GM18867 (cell line): ENCODE data around the gene ARSK.

Experiments
- ATAC-seq: cut with Tn5 transposase; IDR thresholded peaks from one replicate; pipeline ENCODE4 v1.9.1; 2021; ENCODE audit warnings: mild to moderate bottlenecking, moderate library complexity; ENCODE audit not compliant: unreplicated experiment

The ARSK gene

DNA sequence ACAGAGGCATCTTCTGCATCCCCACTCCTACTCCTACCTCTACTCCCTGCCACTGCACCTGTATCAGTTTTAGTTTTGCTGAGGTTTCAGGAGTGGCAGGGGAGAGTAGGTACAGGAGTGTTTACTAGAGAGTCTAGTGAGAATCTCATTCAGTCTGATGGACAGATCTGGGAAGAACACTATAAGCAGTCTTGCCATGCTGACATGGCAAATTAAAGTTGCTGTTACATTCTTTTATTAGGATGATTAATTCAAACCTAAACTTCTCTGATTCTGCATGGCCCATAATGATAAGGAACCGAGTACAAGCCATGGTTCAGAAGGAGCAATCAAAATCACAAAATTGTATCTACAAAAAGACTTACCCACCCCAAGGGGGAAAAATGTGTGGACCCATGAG is 7.4 kb downstream of the ARSK start:
- ATAC-seq, result no peak

GRCh38 chr5:95563367-95563766 is 8.5 kb downstream of the ARSK start:
- no peak for ATAC-seq

DNA sequence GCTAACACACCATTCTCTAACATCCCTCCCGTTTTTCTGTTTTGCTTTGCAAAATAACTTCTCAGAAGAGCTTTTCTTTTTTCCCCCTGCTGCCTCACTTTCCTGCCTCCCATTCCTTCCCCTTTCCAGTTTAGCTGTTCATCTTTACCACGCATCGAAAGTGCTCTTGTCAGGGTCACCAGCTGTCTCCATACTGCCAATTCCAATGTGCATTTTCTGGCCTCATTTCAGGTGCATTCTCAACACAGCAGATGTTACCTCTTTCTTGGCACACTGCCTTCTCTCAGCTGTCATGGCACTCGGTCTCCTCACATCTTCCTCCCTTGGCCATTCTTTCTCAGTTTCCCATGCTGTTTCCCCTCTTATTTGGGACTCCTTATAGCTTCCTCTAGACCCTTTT is 9.5 kb downstream of the ARSK start:
- no peak for ATAC-seq

DNA sequence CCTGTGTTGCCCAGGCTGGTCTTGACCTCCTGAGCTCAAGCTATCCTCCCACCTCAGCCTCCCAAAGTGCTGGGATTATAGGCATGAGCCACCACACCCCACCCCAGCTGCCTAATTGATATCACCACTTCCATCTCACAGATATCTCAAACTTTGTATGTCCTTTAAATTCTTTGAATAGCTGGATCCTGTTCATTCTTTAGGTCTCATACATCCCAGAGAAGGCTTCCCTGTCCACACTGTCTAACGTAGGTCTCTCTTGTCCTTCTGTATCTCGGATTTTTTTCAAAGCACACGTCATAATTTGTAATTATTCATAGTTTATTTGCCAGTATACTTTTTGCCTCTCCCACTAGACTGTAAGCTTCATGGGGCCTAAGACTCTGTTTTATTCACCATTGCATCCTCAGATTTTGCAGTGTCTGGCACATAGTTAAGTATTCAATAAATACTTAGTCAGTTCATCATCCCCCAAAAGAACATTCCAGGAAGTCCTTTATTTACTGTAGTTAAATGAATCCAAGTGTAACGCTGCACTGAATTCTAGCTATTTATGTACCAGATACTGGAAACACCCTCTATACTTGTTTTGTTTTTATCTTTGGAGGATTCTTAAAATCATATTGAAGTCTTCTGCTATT is 10.5 kb downstream of the ARSK start:
- ATAC-seq, result no peak

DNA sequence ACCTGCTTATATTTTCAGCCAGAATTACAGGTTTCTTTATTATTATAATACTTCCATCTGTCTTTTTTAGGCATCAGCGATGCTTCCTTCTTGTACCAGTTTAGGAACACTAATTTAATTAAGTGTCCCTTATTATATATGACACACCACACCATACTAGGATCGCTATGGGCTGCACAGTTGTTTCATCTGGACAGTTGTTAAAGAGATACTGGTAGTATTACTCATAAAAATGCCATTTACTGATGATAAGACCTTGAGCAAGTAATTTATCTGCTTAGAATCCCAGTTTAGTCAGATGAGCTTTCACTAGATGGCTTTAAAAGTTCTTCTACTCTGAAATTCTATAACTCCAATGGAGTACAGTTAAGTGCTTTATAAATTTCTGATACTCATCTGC is 17.1 kb downstream of the ARSK start:
- ATAC-seq, result no peak

- ATAC-seq, result no peak
Observed at GRCh38 chr5:95581576-95581975, 26.7 kb downstream of the ARSK start.

GRCh38 chr5:95583992-95584391 is 29.1 kb downstream of the ARSK start:
- no peak for ATAC-seq

DNA sequence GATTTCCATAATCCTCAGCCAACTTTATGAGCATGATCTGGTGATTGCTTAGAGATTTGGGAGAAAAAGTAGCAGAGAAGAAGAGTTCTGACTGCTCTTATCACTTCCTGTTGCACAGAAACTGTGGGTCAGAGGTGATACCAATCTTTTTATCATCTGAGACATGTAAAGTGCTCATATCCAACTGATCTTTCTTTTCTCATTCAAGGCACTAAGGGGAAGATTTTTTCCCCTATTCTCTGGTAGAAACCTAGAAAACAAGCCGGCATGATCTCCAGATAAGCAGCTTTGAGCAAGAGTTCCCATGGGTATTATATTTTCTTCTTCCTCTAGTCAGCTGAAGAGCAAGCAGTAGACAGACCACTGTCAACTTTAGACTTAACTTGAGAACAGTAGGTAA is 36.0 kb downstream of the ARSK start:
- ATAC-seq, result peak; percentile 59

DNA sequence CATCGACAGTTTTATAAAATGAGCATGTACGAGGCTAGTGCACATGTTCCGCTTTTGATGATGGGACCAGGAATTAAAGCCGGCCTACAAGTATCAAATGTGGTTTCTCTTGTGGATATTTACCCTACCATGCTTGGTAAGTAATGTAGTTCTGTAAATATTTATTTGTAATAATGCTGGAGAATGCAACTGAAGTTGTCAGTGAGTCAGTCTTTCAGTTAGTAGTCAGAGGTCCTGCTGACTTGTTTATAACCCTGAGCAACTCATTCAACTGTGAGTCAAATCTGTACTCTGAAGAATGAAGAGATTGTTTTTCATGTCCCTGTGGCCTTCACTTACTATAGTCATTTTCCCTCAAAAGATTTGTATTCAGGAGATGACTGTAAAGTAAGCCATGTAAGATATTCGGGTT is 36.6 kb downstream of the ARSK start:
- ATAC-seq, result peak; percentile 80

GRCh38 chr5:95595289-95595931 is 40.5 kb downstream of the ARSK start:
- ATAC-seq, result no peak

DNA sequence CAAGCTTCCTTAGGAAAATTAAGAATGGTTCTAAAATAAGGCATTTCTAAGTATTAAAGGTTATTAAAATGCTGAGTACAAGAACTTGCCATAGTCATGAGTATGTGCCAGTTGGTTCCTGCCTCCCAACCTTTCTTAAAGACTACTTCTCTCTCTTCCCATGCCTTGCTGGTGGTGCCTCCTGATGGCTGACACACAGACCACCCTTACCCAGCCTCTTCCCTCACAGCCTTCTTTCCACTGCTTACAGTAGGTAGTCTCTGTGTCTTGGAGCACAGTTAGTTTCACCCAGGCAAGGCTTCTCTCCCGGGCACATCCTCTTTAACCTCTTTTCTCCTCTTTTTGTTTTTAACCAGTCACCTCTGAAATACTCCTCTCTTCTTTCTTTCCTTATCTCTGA is 44.4 kb downstream of the ARSK start:
- no peak for ATAC-seq

DNA sequence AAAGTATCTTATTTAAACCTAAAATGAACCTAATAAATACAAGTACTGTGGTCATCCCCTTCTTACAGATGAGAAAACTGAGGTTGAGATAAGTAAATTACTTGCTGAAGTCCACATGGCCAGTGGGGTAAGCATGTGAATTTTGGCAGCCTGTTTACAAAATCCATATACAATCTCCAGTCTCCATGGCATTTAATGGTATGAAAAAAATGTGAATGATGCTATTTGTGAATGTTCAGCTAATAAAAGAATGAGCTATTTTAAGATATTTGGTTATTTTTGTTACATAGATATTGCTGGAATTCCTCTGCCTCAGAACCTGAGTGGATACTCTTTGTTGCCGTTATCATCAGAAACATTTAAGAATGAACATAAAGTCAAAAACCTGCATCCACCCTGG is 45.7 kb downstream of the ARSK start:
- ATAC-seq, result no peak

GRCh38 chr5:95605786-95606185 is 50.9 kb downstream of the ARSK start:
- ATAC-seq, result no peak

DNA sequence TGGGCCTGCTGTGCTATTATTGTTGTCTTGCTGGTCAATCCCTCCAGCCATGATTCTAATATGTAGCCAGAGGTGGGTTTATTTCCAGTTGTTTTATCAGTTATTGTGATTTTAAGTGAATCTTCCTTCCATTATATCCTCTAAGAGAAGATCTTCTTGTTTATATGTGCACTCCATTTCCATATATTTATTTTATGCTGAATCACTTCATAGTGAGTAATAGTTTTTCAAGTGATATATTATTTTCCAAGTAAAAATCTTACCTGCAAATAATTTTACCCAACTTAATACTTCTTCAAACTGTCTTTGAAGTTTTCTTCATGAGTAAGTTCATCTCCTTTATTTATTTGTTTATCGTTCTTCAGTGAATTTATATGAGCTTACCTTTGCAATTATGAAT is 51.5 kb downstream of the ARSK start:
- no peak for ATAC-seq

GRCh38 chr5:95609711-95610110 is 54.8 kb downstream of the ARSK start:
- no peak for ATAC-seq

- ATAC-seq, result no peak
Observed at GRCh38 chr5:95610546-95610945, 55.6 kb downstream of the ARSK start.

DNA sequence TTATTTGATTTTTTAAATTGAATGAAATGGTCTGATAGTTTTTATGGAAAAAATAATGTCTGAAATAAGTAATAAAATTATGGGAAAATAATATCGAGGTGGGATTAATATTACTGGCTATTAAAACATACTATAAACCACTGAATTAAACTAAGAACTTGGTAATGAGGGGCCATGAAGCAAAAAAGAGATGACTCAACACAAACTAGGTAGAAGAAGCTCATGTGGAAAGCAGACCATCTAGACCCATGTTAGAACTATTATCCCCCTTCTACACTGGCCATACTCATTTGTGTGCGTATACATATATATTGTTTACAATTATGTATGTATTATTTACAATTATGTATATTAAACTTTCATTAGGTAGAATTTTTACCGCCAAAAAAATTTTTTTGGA is 56.5 kb downstream of the ARSK start:
- no peak for ATAC-seq

DNA sequence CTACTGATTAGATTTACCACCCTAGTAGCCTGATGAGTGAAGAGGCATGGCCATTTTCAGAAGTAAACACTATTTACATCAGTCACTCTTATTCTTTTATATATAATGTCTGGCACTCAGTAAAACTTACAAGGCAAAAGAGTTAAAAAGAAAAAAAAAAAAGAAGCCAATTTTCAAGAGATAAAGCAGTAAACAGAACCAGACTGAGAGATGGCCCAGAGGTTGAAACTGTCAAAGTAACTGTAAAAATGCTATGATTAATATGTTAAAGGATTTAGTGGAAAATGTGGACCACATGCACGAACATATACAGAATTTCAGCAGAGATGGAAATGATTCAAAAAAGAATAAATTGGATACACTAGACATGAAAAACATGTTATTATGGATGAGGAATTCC is 58.6 kb downstream of the ARSK start:
- no peak for ATAC-seq

DNA sequence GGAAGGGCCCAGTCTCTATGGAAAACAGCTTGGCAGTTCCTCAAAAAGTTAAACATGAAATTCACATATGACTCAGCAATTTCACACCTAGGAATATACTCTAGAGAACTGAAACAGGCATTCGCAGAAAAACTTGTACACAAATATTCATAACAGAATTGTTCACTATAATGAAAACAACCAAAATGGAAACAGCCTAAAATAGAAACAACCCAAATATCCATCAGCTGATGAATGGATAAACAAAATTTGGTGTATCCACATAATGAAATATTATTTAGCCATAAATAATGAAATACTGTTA is 60.2 kb downstream of the ARSK start:
- ATAC-seq, result peak; percentile 73

DNA sequence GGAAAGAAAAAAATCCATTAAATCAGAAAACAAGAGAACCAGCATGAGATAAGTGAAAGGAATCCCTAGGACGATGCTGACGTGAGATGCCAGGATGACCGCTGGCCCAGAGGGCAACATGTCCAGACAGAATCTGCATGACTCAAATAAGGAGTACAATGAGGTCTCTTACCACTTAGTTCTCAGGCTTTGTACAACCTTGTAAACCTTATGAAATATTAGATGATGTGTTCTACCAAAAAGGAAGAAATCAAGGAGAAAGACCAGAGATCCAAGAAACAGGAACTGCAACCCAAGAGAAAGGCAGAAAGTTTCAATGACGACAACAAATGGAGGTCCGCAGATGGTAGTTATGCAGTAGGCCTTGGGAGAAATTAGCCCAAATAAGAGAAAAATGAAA is 62.2 kb downstream of the ARSK start:
- ATAC-seq, result no peak

DNA sequence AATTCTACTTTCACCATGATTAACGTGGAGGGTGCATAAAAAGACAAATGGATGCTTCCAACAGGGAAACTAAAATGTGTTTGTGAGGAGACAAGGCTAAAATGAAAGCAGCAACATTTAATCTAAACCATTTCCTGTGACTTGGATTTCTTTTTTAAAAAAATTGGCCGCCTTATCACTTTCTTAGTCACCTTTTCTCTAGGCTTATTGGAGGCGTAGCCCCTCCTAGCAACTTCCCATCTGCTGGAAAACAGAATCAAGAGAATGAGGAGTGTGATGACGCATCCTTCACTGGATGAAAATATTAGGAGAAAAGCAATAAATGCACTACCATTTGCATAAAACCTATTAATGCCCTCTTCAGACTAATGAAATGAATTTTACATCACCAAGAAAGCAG is 64.2 kb downstream of the ARSK start:
- ATAC-seq, result no peak

DNA sequence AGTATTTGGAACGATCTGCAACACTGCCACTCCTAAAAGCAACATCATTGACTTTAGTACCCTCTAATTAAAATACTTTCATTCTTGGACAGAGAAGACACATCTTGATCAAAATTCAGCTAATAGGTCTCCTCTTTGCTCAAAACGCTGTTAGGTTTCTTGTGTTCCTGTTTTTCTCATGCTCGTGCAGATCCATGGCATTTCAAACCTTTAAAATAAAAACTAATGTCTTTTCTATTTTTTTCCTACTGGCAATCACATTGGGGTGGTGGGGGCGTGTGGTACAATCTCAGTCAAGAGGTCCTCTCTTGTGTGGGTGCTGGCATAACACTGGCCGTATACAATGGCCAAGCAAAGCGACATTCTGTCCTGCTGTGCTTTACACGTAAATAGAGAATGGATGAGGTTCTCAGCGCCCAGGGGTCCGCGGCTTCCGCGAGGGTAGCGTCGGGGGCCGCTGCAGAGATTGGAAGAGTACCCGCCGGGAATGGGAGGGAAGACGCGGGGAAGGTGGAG is 64.7 kb downstream of the ARSK start:
- ATAC-seq, result no peak
